Sigmoid colon (tissue), 7 donors: ENCODE data around the gene LRRC8D. TPM values are rescaled to one million over a fixed set of nuclear protein-coding genes. Genes with fewer than 3 reads are reported as not detected.
A peak's percentile ranks its signal among the peaks of the same experiment; 100 is the strongest.
"Not testable (repeated sequence)": the region's sequence is repeated elsewhere in the genome, so short reads cannot be mapped to it uniquely, and the experiment has no call there.

ENCODE experiments used
- DNase-seq: peaks from one replicate; pipeline ENCODE4 v3.0.0-alpha.2; 2019
- H3K27ac ChIP-seq, 4 donors: fragments of 200-600 bp; sonication (generic); one replicate each; pipeline ENCODE4 v1.5.1; 2016 to 2019; ENCODE audit warnings: mild to moderate bottlenecking in 1 of 4
- H3K27me3 ChIP-seq, 3 donors: fragments of 200-600 bp; sonication (generic); one replicate each; pipeline ENCODE4 v1.5.1; 2019; ENCODE audit warnings: mild to moderate bottlenecking in 1 of 3
- H3K36me3 ChIP-seq, 4 donors: fragments of 200-600 bp; sonication (generic); one replicate each; pipeline ENCODE4 v1.5.1; 2016 to 2019
- H3K4me1 ChIP-seq, 4 donors: fragments of 200-600 bp; sonication (generic); one replicate each; pipeline ENCODE4 v1.5.1; 2017 to 2019
- H3K4me3 ChIP-seq, 4 donors: fragments of 200-600 bp; sonication (generic); one replicate each; pipeline ENCODE4 v1.5.1; 2017 to 2019; ENCODE audit warnings: mild to moderate bottlenecking in 2 of 4, moderate library complexity in 1 of 4
- H3K9me3 ChIP-seq, 4 donors: fragments of 200-600 bp in 3 of 4; sonication (generic) in 3 of 4; one replicate each; pipeline versions ENCODE4 v1.5.1 to v1.6.1; 2013 to 2019
- EP300 ChIP-seq, 4 donors: sonication (generic); formaldehyde crosslinking; IDR thresholded peaks; one replicate each; pipeline ENCODE4 v1.6.1; 2017; ENCODE audit warnings: antibody characterized with exemption in 4 of 4
- POLR2A ChIP-seq, 2 donors: fragments of 450-650 bp; IDR thresholded peaks; one replicate each; pipeline ENCODE4 v1.6.1; 2016; ENCODE audit warnings: antibody characterized with exemption in 2 of 2, mild to moderate bottlenecking in 2 of 2, moderate library complexity in 2 of 2
- POLR2AphosphoS5 ChIP-seq, 4 donors: sonication (generic); formaldehyde crosslinking; IDR thresholded peaks; one replicate each; pipeline ENCODE4 v1.6.1; 2017; ENCODE audit warnings: antibody characterized with exemption in 4 of 4
- WGBS, 2 donors: extraction: QIAGEN DNeasy Blood & Tissue Kit; methylation state at CpG; one replicate each; pipeline ENCODE4 v1.1.7; 2013; 5-methylcytosine and 5-hydroxymethylcytosine counted together
- intact Hi-C: fragments of 100-400 bp; cut with DNase I; formaldehyde crosslinking; loops from one replicate; pipeline ENCODE4 v1.15.1; 2023
- polyA plus RNA-seq, 3 donors: library from polyadenylated mRNA; stranded (reverse); fragments of 200-250 nt; gene quantifications; one replicate each; pipeline ENCODE4 v1.2.3, GENCODE V29; 2013
- total RNA-seq, 4 donors: library from RNA; depleted of rRNA; stranded (reverse); fragments of >200 nt; gene quantifications; one replicate each; pipeline ENCODE4 v1.1.0, GENCODE V29; 2016
- TF ChIP-seq, protein P1 (sequence below), 4 experiments: fragments of 450-650 bp in 3 of 4; fragments of 200-600 bp in 1 of 4; IDR thresholded peaks; one replicate each; pipeline ENCODE4 v1.5.1; 2016 to 2019; ENCODE audit warnings: antibody characterized with exemption in 4 of 4, mild to moderate bottlenecking in 3 of 4, moderate library complexity in 2 of 4
- donor health status: healthy with polysubstance abuse.
- donor health status: Bipolar disorder and iron deficiency.
- donor health status: healthy.

Gene LRRC8D
- total RNA-seq: 10 to 100 TPM in 1 of 4 donors, 1 to 10 TPM in 3; 6.0 to 11.7 (median 8.8) TPM
- polyA plus RNA-seq: 10 to 100 TPM in 1 of 3 donors, 1 to 10 TPM in 2; 7.8 to 21.2 (median 9.9) TPM

DNA sequence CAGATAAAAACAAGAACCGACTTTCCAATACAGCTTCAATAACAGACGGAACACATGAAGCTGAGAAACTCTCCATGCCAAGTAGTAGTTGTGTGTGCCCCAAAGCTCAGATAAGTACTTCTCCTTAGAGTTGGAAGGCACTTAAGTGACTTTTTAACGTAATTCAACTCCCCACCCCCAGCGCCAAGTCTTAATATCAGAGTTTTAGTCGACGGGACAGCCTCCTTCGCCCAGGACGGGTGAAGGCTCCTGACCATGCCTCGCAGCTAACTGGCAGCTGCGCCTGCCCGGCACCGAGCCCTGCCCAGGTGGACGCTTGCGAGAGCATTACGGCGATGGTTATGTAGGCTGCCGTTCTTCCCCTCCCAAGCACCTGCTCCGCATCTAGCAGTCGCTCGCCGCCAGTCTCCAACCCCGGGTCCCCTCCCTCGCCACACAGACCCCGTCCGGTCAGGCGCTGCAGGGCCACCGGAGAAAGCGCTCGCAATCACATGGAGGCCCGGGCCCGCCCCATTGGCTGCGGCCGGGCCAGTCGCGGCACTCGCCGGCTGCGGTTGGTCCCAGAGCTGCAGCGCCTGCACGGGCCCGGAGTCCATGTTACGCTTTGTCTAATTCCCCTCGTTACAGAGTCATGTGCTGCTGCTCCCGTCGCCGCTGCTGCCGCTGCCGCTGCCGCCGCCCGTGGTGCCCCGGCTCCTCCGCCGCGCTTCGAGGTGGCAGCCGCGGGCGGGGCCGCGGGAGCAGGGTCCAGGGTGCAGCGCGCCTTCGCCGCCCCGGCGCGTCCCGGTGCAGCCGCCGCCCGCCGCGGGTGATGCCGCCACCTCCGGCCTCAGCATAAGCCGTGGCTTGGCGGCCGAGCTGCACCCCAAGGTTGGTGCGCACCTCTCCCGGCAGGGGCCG lies at the start of gene LRRC8D:
TSS of gene LRRC8D (plus strand) at position 611 of the 900 bp plus-strand sequence. CDS start 112,037 bp downstream, outside the sequence.
- TF ChIP-seq EP300 (IDR thresholded peaks at IDR 0.05): no peak
- TF ChIP-seq POLR2A (IDR thresholded peaks at IDR 0.05): peak in 1 of 2 donors; percentile 40
- TF ChIP-seq, protein P1, sequence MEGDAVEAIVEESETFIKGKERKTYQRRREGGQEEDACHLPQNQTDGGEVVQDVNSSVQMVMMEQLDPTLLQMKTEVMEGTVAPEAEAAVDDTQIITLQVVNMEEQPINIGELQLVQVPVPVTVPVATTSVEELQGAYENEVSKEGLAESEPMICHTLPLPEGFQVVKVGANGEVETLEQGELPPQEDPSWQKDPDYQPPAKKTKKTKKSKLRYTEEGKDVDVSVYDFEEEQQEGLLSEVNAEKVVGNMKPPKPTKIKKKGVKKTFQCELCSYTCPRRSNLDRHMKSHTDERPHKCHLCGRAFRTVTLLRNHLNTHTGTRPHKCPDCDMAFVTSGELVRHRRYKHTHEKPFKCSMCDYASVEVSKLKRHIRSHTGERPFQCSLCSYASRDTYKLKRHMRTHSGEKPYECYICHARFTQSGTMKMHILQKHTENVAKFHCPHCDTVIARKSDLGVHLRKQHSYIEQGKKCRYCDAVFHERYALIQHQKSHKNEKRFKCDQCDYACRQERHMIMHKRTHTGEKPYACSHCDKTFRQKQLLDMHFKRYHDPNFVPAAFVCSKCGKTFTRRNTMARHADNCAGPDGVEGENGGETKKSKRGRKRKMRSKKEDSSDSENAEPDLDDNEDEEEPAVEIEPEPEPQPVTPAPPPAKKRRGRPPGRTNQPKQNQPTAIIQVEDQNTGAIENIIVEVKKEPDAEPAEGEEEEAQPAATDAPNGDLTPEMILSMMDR (IDR thresholded peaks at IDR 0.05): no peak
- peak; percentile 27 to 79 (median 69) for TF ChIP-seq POLR2AphosphoS5 (IDR thresholded peaks at IDR 0.05)
- Histone ChIP-seq H3K9me3 (no peaks in the 10 kb centered on the region), H3K4me3 (peak within 1 kb of the TSS; percentile 65 to 91 (median 82)), H3K27ac (peak within 1 kb of the TSS; percentile 78 to 81 (median 80)), H3K27me3 (no peaks in the 10 kb centered on the region), H3K36me3 (no peaks in the 10 kb centered on the region), H3K4me1 (peaks cover 0 to 27% (median 24%) of the 10 kb centered on the region in 4 donors)
- 0 to 1% methylated on average over 82 of the region's 82 CpGs for WGBS, 2 donors
- peak; percentile 90 for DNase-seq
- intact Hi-C loops: no loop called here

DNA sequence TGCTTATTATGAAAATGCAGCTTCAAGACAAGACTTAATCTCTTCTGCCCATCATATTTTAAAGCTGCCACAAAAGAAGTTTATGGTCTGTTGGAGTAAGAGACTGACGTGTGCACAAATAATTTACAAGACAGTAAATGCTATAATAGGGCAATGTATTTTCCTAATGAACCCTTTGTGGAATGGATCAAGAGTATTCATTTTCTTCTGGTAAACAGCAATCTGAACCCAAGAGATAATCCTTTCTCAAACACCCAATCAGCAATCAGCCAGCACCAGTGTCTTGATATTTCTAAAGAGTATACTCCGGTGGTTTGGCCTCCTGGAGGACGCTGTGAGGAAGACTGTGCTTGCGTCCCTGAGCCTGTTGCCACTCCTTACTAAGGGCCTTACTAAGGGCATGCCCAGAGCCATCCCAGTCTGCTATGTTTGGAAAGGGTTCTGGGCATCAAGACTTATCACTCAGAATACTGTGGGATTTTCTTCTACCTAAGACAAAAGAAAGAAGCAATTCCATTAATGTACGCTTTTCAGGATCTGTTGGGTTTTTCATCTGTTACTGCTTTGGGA lies 48.8 kb upstream of the LRRC8D start:
- DNase-seq: no peak
- no peak overlapping the region for H3K27ac ChIP-seq
- intact Hi-C loops: no loop called here
- TF ChIP-seq, protein P1 (IDR thresholded peaks at IDR 0.05): no peak
- TF ChIP-seq EP300 (IDR thresholded peaks at IDR 0.05) (no peak), POLR2A (IDR thresholded peaks at IDR 0.05) (no peak), POLR2AphosphoS5 (IDR thresholded peaks at IDR 0.05) (no peak)
- H3K36me3 ChIP-seq: no peaks in the 10 kb centered on the region
- 75 to 87% methylated on average over 5 of the region's 5 CpGs for WGBS, 2 donors
- peaks cover 0 to 7% (median 0%) of the 10 kb centered on the region in 3 donors for H3K27me3 ChIP-seq
- no peaks in the 10 kb centered on the region for H3K4me1 ChIP-seq
- H3K9me3 ChIP-seq: no peaks in the 10 kb centered on the region
- H3K4me3 ChIP-seq: no peak overlapping the region

DNA sequence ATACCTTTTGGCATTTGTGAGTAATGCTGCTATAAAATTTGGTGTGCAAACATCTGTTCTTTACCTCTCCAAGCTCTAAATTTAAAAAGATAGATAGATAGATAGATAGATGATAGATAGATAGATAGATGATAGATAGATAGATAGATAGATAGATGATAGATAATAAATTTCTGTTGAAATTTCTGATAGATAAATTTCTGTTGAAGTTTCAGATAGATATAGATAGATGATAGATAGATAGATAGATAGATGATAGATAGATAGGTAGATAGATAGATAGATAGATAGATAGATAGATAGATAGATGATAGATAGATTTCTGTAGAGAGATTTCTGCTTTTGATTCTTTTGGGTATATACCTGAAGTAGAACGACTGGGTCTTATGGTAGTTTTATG lies 44.7 kb upstream of the LRRC8D start:
- H3K27me3 ChIP-seq, H3K27ac ChIP-seq, DNase-seq, H3K9me3 ChIP-seq, H3K4me3 ChIP-seq, H3K4me1 ChIP-seq, intact Hi-C loops, H3K36me3 ChIP-seq: not testable (repeated sequence)
- 73 to 80% methylated on average over 1 of the region's 1 CpG for WGBS, 2 donors

DNA sequence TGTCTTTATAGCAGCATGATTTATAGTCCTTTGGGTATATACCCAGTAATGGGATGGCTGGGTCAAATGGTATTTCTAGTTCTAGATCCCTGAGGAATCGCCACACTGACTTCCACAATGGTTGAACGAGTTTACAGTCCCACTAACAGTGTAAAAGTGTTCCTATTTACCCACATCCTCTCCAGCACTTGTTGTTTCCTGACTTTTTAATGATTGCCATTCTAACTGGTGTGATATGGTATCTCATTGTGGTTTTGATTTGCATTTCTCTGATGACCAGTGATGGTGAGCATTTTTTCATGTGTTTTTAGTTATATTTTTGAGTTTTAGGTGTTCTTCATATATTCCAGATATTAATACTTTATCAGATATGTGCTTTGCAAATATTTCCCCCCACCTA lies 43.6 kb upstream of the LRRC8D start:
- H3K4me1 ChIP-seq, H3K27me3 ChIP-seq, H3K36me3 ChIP-seq, H3K27ac ChIP-seq, intact Hi-C loops, DNase-seq, H3K4me3 ChIP-seq, H3K9me3 ChIP-seq: not testable (repeated sequence)
- WGBS, 2 donors: 63 to 73% methylated on average over 2 of the region's 2 CpGs

DNA sequence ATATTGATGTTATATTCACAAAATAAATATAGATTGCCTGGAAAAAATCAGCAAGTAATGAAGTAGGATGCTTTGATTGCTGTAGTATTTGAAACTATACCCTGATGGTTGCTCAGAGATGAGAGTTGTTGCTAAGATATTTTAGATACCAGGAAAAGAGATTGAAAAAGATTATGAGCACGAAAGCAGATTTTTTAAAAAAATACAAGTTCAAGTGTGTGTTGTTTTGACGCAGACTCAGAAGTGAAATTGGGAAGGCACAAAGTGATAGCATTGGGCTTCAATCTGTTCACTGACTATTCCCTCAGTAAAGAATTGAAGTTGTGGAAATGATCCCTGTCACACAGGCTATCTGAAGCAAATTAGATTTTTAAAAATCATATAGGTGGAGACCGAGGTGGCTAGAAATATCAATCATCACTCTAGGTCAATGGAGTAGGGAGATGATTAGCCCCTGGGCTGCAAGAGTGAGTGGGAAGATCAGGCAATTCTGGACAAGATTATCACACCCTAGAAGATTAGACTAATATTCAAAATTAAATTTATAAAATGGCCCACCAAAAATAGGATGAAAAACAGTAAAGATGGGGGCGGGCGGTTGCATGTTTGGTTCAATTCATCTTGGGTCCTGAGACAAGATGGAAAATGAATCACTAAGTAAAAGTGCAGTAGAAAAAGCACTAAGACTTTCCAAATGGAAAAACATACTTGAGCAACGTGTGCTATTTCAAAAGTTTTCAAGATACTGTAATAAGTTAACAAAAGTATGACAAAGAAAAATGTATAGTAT lies 41.5 kb upstream of the LRRC8D start:
- TF ChIP-seq, protein P1 (IDR thresholded peaks at IDR 0.05): no peak
- TF ChIP-seq EP300 (IDR thresholded peaks at IDR 0.05): no peak
- no peak for TF ChIP-seq POLR2AphosphoS5 (IDR thresholded peaks at IDR 0.05)
- no peak for TF ChIP-seq POLR2A (IDR thresholded peaks at IDR 0.05)
- H3K4me3 ChIP-seq: no peak overlapping the region
- H3K36me3 ChIP-seq: no peaks in the 10 kb centered on the region
- 85 to 88% methylated on average over 6 of the region's 6 CpGs for WGBS, 2 donors
- H3K9me3 ChIP-seq: no peaks in the 10 kb centered on the region
- no peaks in the 10 kb centered on the region for H3K27me3 ChIP-seq
- DNase-seq: no peak
- no peak overlapping the region for H3K27ac ChIP-seq
- intact Hi-C loops: no loop called here
- H3K4me1 ChIP-seq: no peaks in the 10 kb centered on the region
